Neural cell (in vitro differentiated cells): ENCODE data around the gene C1orf210.

ENCODE experiments used
- CTCF ChIP-seq: fragments of 450-650 bp; IDR thresholded peaks from 2 replicates; pipeline ENCODE4 v1.5.1; 2014; ENCODE audit warnings: antibody characterized with exemption, mild to moderate bottlenecking, moderate library complexity; ENCODE audit not compliant: poor library complexity, severe bottlenecking
- EZH2 ChIP-seq: fragments of 200-600, 300-800 bp; shearing (Covaris generic), sonication (generic); IDR thresholded peaks from 2 replicates; pipeline ENCODE4 v1.6.1; 2014; ENCODE audit warnings: antibody characterized with exemption, low read length, borderline replicate concordance, mild to moderate bottlenecking; ENCODE audit not compliant: insufficient read depth, poor library complexity, severe bottlenecking
- POLR2AphosphoS5 ChIP-seq: IDR thresholded peaks from 2 replicates; pipeline ENCODE4 v1.6.1; 2012
- SMC3 ChIP-seq: fragments of 450-650 bp; conservative IDR thresholded peaks from 2 replicates; pipeline ENCODE4 v1.6.1; 2014; ENCODE audit warnings: antibody characterized with exemption, mild to moderate bottlenecking, moderate library complexity; ENCODE audit not compliant: poor library complexity

DNA sequence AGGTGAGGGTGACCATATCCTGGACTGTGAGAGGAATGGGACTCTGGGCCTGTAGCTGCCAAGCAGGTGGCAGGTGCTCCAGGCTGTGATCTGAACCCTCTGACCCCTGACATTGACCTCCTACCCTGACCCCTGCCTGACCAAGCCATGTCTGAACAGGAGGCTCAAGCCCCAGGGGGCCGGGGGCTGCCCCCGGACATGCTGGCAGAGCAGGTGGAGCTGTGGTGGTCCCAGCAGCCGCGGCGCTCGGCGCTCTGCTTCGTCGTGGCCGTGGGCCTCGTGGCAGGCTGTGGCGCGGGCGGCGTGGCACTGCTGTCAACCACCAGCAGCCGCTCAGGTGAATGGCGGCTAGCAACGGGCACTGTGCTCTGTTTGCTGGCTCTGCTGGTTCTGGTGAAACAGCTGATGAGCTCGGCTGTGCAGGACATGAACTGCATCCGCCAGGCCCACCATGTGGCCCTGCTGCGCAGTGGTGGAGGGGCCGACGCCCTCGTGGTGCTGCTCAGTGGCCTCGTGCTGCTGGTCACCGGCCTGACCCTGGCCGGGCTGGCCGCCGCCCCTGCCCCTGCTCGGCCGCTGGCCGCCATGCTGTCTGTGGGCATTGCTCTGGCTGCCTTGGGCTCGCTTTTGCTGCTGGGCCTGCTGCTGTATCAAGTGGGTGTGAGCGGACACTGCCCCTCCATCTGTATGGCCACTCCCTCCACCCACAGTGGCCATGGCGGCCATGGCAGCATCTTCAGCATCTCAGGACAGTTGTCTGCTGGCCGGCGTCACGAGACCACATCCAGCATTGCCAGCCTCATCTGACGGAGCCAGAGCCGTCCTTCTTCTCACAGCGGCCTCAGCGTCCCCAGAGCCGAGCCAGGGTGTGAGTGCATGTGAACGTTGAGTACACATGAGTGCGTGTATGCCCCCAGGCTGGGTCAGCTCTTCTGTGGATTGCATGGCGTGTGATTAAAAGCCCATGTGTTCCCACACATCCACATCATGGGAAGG, 12.5 kb downstream of the C1orf210 start:
- no peak for TF ChIP-seq CTCF
- TF ChIP-seq POLR2AphosphoS5, result no peak
- no peak for TF ChIP-seq EZH2
- no peak for TF ChIP-seq SMC3
